ENCODE data around the gene UBTD1. TPM values are rescaled to one million over a fixed set of nuclear protein-coding genes. Genes with fewer than 3 reads are reported as not detected.

UBTD1 gene
- total RNA-seq, 4 donors from 2014 or later, result 0.40 to 4.1 (median 3.2) TPM

- no peak overlapping the region for H3K4me3 ChIP-seq
- H3K9me3 ChIP-seq, result no peaks in the 10 kb centered on the region
- no peaks in the 10 kb centered on the region for H3K36me3 ChIP-seq
- DNase-seq, result no peak
- no peak overlapping the region for H3K27ac ChIP-seq
- WGBS, 2 donors (ENCODE audit: low coverage in 1 of 2), result 50 to 71% methylated on average over 2 of the region's 2 CpGs
- in situ Hi-C loops (cut with MboI; ENCODE audit: low pct_ligation_motif_present in 1 of 4, low pct_unique_long_range_greater_than_20kb in 1 of 4, low sequenced_read_pairs in 3 of 4), result no loop called here
- H3K27me3 ChIP-seq, result no peaks in the 10 kb centered on the region
- TF ChIP-seq CTCF (IDR thresholded peaks at IDR 0.05), result no peak
- no peak for TF ChIP-seq POLR2A (IDR thresholded peaks at IDR 0.05)
- TF ChIP-seq POLR2AphosphoS5 (IDR thresholded peaks at IDR 0.05), result no peak
- TF ChIP-seq EP300 (IDR thresholded peaks at IDR 0.05; ENCODE audit: low read depth), result no peak
- H3K4me1 ChIP-seq, result peaks cover 0 to 9% (median 0%) of the 10 kb centered on the region in 4 donors
- intact Hi-C loops (cut with DNase I; ENCODE audit: low total_unique reads), result no loop called here
These were observed 20.6 kb downstream of the UBTD1 start for GRCh38 chr10:97519342-97519741.

GRCh38 chr10:97520520-97520919, 21.8 kb downstream of the UBTD1 start:
- peaks cover 0 to 9% (median 0%) of the 10 kb centered on the region in 4 donors for H3K4me1 ChIP-seq
- intact Hi-C loops (cut with DNase I; ENCODE audit: low total_unique reads) (no loop called here), in situ Hi-C loops (cut with MboI; ENCODE audit: low pct_ligation_motif_present in 1 of 4, low pct_unique_long_range_greater_than_20kb in 1 of 4, low sequenced_read_pairs in 3 of 4) (no loop called here)
- H3K27ac ChIP-seq, result no peak overlapping the region
- H3K27me3 ChIP-seq, result no peaks in the 10 kb centered on the region
- H3K36me3 ChIP-seq, result no peaks in the 10 kb centered on the region
- no peak overlapping the region for H3K4me3 ChIP-seq
- 72 to 73% methylated on average over 5 of the region's 5 CpGs for WGBS, 2 donors (ENCODE audit: low coverage in 1 of 2)
- H3K9me3 ChIP-seq, result no peaks in the 10 kb centered on the region
- TF ChIP-seq EP300 (IDR thresholded peaks at IDR 0.05; ENCODE audit: low read depth) (no peak), CTCF (IDR thresholded peaks at IDR 0.05) (no peak), POLR2AphosphoS5 (IDR thresholded peaks at IDR 0.05) (no peak), POLR2A (IDR thresholded peaks at IDR 0.05) (no peak)
- DNase-seq, result no peak

GRCh38 chr10:97520978-97521761, 22.4 kb downstream of the UBTD1 start:
- no peaks in the 10 kb centered on the region for H3K9me3 ChIP-seq
- H3K4me3 ChIP-seq, result no peak overlapping the region
- in situ Hi-C loops (cut with MboI; ENCODE audit: low pct_ligation_motif_present in 1 of 4, low pct_unique_long_range_greater_than_20kb in 1 of 4, low sequenced_read_pairs in 3 of 4), result no loop called here
- H3K27ac ChIP-seq, result no peak overlapping the region
- no peak for DNase-seq
- TF ChIP-seq POLR2AphosphoS5 (IDR thresholded peaks at IDR 0.05) (no peak), EP300 (IDR thresholded peaks at IDR 0.05; ENCODE audit: low read depth) (no peak), CTCF (IDR thresholded peaks at IDR 0.05) (no peak), POLR2A (IDR thresholded peaks at IDR 0.05) (no peak)
- intact Hi-C loops (cut with DNase I; ENCODE audit: low total_unique reads), result no loop called here
- H3K4me1 ChIP-seq, result peaks cover 0 to 9% (median 0%) of the 10 kb centered on the region in 4 donors
- no peaks in the 10 kb centered on the region for H3K27me3 ChIP-seq
- no peaks in the 10 kb centered on the region for H3K36me3 ChIP-seq
- WGBS, 2 donors (ENCODE audit: low coverage in 1 of 2), result 70 to 78% methylated on average over 2 to 11 of the region's 11 CpGs

GRCh38 chr10:97522071-97522470, 23.3 kb downstream of the UBTD1 start:
- Histone ChIP-seq H3K4me1 (peaks cover 0 to 9% (median 0%) of the 10 kb centered on the region in 4 donors), H3K27ac (no peak overlapping the region), H3K36me3 (no peaks in the 10 kb centered on the region), H3K27me3 (no peaks in the 10 kb centered on the region), H3K9me3 (no peaks in the 10 kb centered on the region), H3K4me3 (no peak overlapping the region)
- in situ Hi-C loops (cut with MboI; ENCODE audit: low pct_ligation_motif_present in 1 of 4, low pct_unique_long_range_greater_than_20kb in 1 of 4, low sequenced_read_pairs in 3 of 4) (no loop called here), intact Hi-C loops (cut with DNase I; ENCODE audit: low total_unique reads) (no loop called here)
- 63% methylated on average over 6 of the region's 6 CpGs; no CpG with 5 or more reads in 1 of the 2 donors for WGBS, 2 donors (ENCODE audit: low coverage in 1 of 2)
- TF ChIP-seq POLR2AphosphoS5 (IDR thresholded peaks at IDR 0.05), result no peak
- no peak for TF ChIP-seq EP300 (IDR thresholded peaks at IDR 0.05; ENCODE audit: low read depth)
- no peak for TF ChIP-seq CTCF (IDR thresholded peaks at IDR 0.05)
- TF ChIP-seq POLR2A (IDR thresholded peaks at IDR 0.05), result no peak
- DNase-seq, result no peak

Data from transverse colon (tissue), 4 donors.